HG02981 (cell line): Measurements from ENCODE around the gene NCK1.
A peak's percentile ranks its signal among the peaks of the same experiment; 100 is the strongest.
"Not testable (repeated sequence)": the region's sequence is repeated elsewhere in the genome, so short reads cannot be mapped to it uniquely, and the experiment has no call there.

Experiments
- ATAC-seq: cut with Tn5 transposase; IDR thresholded peaks from one replicate; pipeline ENCODE4 v1.9.1; 2021; ENCODE audit warnings: mild to moderate bottlenecking, moderate library complexity; ENCODE audit not compliant: unreplicated experiment

NCK1 gene

GRCh38 chr3:136862617-136863322 is 762 bp downstream of the NCK1 start:
- peak; percentile 14 for ATAC-seq

GRCh38 chr3:136869282-136869681 is 7.3 kb downstream of the NCK1 start:
- no peak for ATAC-seq

- not testable (repeated sequence) for ATAC-seq
These were observed 10.2 kb downstream of the NCK1 start for GRCh38 chr3:136872258-136872657.

- not testable (repeated sequence) for ATAC-seq
These were observed 17.5 kb downstream of the NCK1 start for GRCh38 chr3:136879510-136879909.

- peak; percentile 34 for ATAC-seq
These were observed 20.6 kb downstream of the NCK1 start for GRCh38 chr3:136882571-136882970.

- no peak for ATAC-seq
These were observed 22.1 kb downstream of the NCK1 start for GRCh38 chr3:136883967-136884720.

- peak; percentile 64 for ATAC-seq
These were observed 23.6 kb downstream of the NCK1 start for GRCh38 chr3:136885357-136886213.

- no peak for ATAC-seq
These were observed 27.9 kb downstream of the NCK1 start for GRCh38 chr3:136889947-136890346.

- no peak for ATAC-seq
These were observed 30.2 kb downstream of the NCK1 start for GRCh38 chr3:136891934-136892855.

GRCh38 chr3:136893848-136894443 is 31.9 kb downstream of the NCK1 start:
- ATAC-seq: no peak

GRCh38 chr3:136897171-136897570 is 35.2 kb downstream of the NCK1 start:
- not testable (repeated sequence) for ATAC-seq

GRCh38 chr3:136898549-136898948 is 36.5 kb downstream of the NCK1 start:
- ATAC-seq: no peak

GRCh38 chr3:136898954-136899353 is 36.9 kb downstream of the NCK1 start:
- ATAC-seq: no peak

- no peak for ATAC-seq
These were observed 37.7 kb downstream of the NCK1 start for GRCh38 chr3:136899622-136900158.

- ATAC-seq: not testable (repeated sequence)
These were observed 38.7 kb downstream of the NCK1 start for GRCh38 chr3:136900694-136901093.

- no peak for ATAC-seq
These were observed 39.4 kb downstream of the NCK1 start for GRCh38 chr3:136901391-136901790.

- not testable (repeated sequence) for ATAC-seq
These were observed 40.5 kb downstream of the NCK1 start for GRCh38 chr3:136902530-136902929.

GRCh38 chr3:136903899-136904298 is 41.9 kb downstream of the NCK1 start:
- ATAC-seq: no peak

GRCh38 chr3:136904746-136905145 is 42.7 kb downstream of the NCK1 start:
- no peak for ATAC-seq

- no peak for ATAC-seq
These were observed 43.5 kb downstream of the NCK1 start for GRCh38 chr3:136905549-136905948.
